Measurements from ENCODE around the gene PNPLA2.

The PNPLA2 gene

DNA sequence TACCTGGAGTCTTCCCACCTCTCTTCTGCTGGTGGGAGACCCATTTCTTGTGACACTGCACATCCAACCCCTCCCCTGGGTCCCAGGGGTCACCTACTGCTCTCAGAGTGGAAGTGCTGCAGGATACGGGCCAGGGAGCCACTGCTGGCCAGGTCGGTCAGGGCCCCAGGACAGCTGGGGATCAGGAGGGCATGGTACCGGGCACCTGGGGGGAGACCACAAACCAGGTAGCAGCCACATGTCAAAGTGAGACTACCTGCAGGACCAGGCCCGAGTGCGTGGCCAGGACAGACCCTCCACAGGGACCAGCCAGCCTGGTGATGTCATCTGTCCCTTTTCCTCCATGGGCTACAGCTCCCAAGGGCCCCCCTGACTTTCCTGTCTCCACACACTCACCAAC lies 45.3 kb upstream of the PNPLA2 start:
- Histone ChIP-seq H3K4me1 (ENCODE audit: insufficient read depth, insufficient read length) (peaks cover 37% of the 10 kb centered on the region), H3K4me3 (ENCODE audit: insufficient read length, low read depth) (no peak overlapping the region), H3K9me3 (ENCODE audit: insufficient read depth, low read length) (no peaks in the 10 kb centered on the region), H3K9ac (ENCODE audit: insufficient read length, low read depth) (peak overlapping the region; percentile 28), H3K36me3 (ENCODE audit: insufficient read depth, insufficient read length, low read length) (peaks cover 63% of the 10 kb centered on the region), H3K27me3 (ENCODE audit: insufficient read depth, insufficient read length) (no peaks in the 10 kb centered on the region)
- no peak for DNase-seq (ENCODE audit: low read depth, low spot score)
- no peak for TF ChIP-seq ZNF274 (IDR thresholded peaks at IDR 0.05; ENCODE audit: low read depth, low read length)
- no peak for TF ChIP-seq YY1 (IDR thresholded peaks at IDR 0.05; ENCODE audit: insufficient read depth, insufficient read length)
- TF ChIP-seq SUZ12 (IDR thresholded peaks at IDR 0.05; ENCODE audit: extremely low read depth, insufficient read depth, insufficient read length), result no peak

DNA sequence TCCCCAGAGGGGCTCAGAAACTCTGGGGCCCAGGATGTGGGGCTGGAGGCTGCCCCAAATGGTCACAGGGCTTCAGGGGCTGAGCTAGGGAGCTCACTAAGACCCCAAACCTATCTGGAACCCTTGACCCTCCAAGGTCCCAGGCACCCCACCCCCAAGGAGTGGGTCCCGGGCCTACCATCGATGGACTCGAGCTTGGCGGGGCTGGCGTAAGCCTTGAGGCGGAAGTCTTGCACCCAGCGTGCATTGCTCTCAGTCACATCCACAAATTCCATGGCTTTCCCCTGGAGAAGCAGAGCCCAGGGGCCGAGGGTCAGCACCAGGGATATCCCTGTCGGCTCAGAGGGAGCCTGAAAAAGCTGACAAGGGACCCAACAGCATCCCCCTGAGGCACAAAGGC lies 44.9 kb upstream of the PNPLA2 start:
- Histone ChIP-seq H3K9ac (ENCODE audit: insufficient read length, low read depth) (peak overlapping the region; percentile 28), H3K27me3 (ENCODE audit: insufficient read depth, insufficient read length) (no peaks in the 10 kb centered on the region), H3K4me1 (ENCODE audit: insufficient read depth, insufficient read length) (peaks cover 38% of the 10 kb centered on the region), H3K9me3 (ENCODE audit: insufficient read depth, low read length) (no peaks in the 10 kb centered on the region), H3K36me3 (ENCODE audit: insufficient read depth, insufficient read length, low read length) (peaks cover 67% of the 10 kb centered on the region), H3K4me3 (ENCODE audit: insufficient read length, low read depth) (no peak overlapping the region)
- no peak for DNase-seq (ENCODE audit: low read depth, low spot score)
- TF ChIP-seq ZNF274 (IDR thresholded peaks at IDR 0.05; ENCODE audit: low read depth, low read length), result no peak

GRCh38 chr11:774873-775592 lies 43.7 kb upstream of the PNPLA2 start:
- TF ChIP-seq ZNF274 (IDR thresholded peaks at IDR 0.05; ENCODE audit: low read depth, low read length) (no peak), YY1 (IDR thresholded peaks at IDR 0.05; ENCODE audit: insufficient read depth, insufficient read length) (no peak), SUZ12 (IDR thresholded peaks at IDR 0.05; ENCODE audit: extremely low read depth, insufficient read depth, insufficient read length) (no peak)
- Histone ChIP-seq H3K4me1 (ENCODE audit: insufficient read depth, insufficient read length) (peaks cover 50% of the 10 kb centered on the region), H3K9me3 (ENCODE audit: insufficient read depth, low read length) (no peaks in the 10 kb centered on the region), H3K4me3 (ENCODE audit: insufficient read length, low read depth) (peak overlapping the region; percentile 15), H3K9ac (ENCODE audit: insufficient read length, low read depth) (peak overlapping the region; percentile 56), H3K27me3 (ENCODE audit: insufficient read depth, insufficient read length) (no peaks in the 10 kb centered on the region), H3K36me3 (ENCODE audit: insufficient read depth, insufficient read length, low read length) (peaks cover 72% of the 10 kb centered on the region)
- no peak for DNase-seq (ENCODE audit: low read depth, low spot score)

DNA sequence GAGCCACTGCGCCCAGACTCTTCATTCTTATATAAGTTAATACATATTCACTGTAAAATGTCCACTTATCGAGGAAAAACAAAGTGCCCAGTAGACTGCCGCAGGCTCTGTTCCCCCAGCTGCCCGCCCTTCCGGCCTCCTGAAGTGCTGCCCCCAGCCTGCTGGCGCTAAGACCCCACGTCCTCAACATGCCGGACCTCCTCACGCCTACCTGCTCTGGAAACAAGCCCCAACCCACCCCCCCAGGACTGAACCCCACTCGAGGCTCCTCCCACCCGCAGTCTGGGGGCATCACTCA lies 42.5 kb upstream of the PNPLA2 start:
- H3K27me3 ChIP-seq (ENCODE audit: insufficient read depth, insufficient read length), result no peaks in the 10 kb centered on the region
- H3K9ac ChIP-seq (ENCODE audit: insufficient read length, low read depth), result peak overlapping the region; percentile 99
- TF ChIP-seq SUZ12 (IDR thresholded peaks at IDR 0.05; ENCODE audit: extremely low read depth, insufficient read depth, insufficient read length) (no peak), YY1 (IDR thresholded peaks at IDR 0.05; ENCODE audit: insufficient read depth, insufficient read length) (no peak), ZNF274 (IDR thresholded peaks at IDR 0.05; ENCODE audit: low read depth, low read length) (no peak)
- peaks cover 51% of the 10 kb centered on the region for H3K4me1 ChIP-seq (ENCODE audit: insufficient read depth, insufficient read length)
- peak overlapping the region; percentile 96 for H3K4me3 ChIP-seq (ENCODE audit: insufficient read length, low read depth)
- peaks cover 68% of the 10 kb centered on the region for H3K36me3 ChIP-seq (ENCODE audit: insufficient read depth, insufficient read length, low read length)
- DNase-seq (ENCODE audit: low read depth, low spot score), result no peak
- no peaks in the 10 kb centered on the region for H3K9me3 ChIP-seq (ENCODE audit: insufficient read depth, low read length)

GRCh38 chr11:776561-777287 lies 42.0 kb upstream of the PNPLA2 start:
- TF ChIP-seq ZNF274 (IDR thresholded peaks at IDR 0.05; ENCODE audit: low read depth, low read length), result no peak
- no peak for TF ChIP-seq SUZ12 (IDR thresholded peaks at IDR 0.05; ENCODE audit: extremely low read depth, insufficient read depth, insufficient read length)
- no peak for TF ChIP-seq YY1 (IDR thresholded peaks at IDR 0.05; ENCODE audit: insufficient read depth, insufficient read length)
- Histone ChIP-seq H3K27me3 (ENCODE audit: insufficient read depth, insufficient read length) (no peaks in the 10 kb centered on the region), H3K4me3 (ENCODE audit: insufficient read length, low read depth) (peak overlapping the region; percentile 96), H3K9ac (ENCODE audit: insufficient read length, low read depth) (peak overlapping the region; percentile 99), H3K36me3 (ENCODE audit: insufficient read depth, insufficient read length, low read length) (peaks cover 65% of the 10 kb centered on the region), H3K4me1 (ENCODE audit: insufficient read depth, insufficient read length) (peaks cover 50% of the 10 kb centered on the region), H3K9me3 (ENCODE audit: insufficient read depth, low read length) (no peaks in the 10 kb centered on the region)
- no peak for DNase-seq (ENCODE audit: low read depth, low spot score)

DNA sequence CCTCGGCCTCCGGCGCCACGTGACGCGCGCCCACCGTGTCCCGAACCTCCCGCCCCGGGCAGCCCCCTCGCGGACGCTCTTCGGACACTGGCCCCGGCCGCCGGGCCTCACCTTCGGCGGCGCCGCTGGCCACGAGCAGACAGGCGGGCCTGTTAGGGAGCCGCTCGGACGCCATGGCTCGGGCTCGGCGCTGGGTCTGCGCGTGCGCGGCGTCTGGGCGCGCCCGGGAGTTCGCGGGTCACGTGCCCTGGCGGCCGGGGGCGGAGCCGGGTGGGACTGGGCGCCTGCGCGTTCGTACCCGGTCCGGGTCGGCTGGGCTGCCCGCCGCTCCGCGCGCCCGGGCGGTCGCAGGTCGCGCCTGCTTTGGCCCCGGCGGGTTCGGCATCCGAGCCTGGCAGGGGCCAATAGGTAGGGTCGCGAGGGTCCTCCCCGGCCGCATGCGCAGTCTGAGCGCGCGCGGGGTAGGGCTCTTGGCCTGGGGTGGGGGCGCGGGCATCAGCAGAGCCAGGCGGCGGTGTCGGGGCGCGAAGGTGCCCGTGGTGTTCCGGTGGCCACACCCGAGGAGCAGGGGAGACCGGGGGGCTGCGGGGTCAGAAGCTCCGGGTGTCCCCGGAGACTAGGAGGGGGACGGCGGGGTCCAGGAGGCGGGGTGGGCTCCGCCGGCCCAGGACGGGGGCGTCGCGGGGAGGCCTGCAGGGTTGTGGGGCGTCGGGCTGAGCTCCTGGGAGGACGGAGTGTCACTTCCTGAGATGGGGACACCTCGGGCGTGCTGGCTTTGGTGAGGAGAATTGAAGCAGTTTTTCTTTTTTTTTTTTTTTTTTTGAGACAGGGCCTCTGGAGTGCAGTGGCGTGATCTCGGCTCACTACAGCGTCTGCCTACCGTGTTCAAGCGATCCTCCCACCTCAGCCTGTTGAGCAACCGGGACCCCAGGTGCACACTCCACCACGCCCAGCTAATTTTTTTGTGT lies 41.1 kb upstream of the PNPLA2 start, which contains the start of gene GATD1:
Gene GATD1 (minus strand): TSS at position 200 of the 968 bp plus-strand sequence. CDS start 25 bp downstream, at position 175.
- TF ChIP-seq YY1 (IDR thresholded peaks at IDR 0.05; ENCODE audit: insufficient read depth, insufficient read length) (no peak), SUZ12 (IDR thresholded peaks at IDR 0.05; ENCODE audit: extremely low read depth, insufficient read depth, insufficient read length) (no peak), ZNF274 (IDR thresholded peaks at IDR 0.05; ENCODE audit: low read depth, low read length) (no peak)
- peaks cover 65% of the 10 kb centered on the region for H3K36me3 ChIP-seq (ENCODE audit: insufficient read depth, insufficient read length, low read length)
- no peaks in the 10 kb centered on the region for H3K27me3 ChIP-seq (ENCODE audit: insufficient read depth, insufficient read length)
- no peaks in the 10 kb centered on the region for H3K9me3 ChIP-seq (ENCODE audit: insufficient read depth, low read length)
- DNase-seq (ENCODE audit: low read depth, low spot score), result peak; percentile 85
- peak within 1 kb of the TSS; percentile 96 for H3K4me3 ChIP-seq (ENCODE audit: insufficient read length, low read depth)
- H3K9ac ChIP-seq (ENCODE audit: insufficient read length, low read depth), result peak within 1 kb of the TSS; percentile 99
- peaks cover 50% of the 10 kb centered on the region for H3K4me1 ChIP-seq (ENCODE audit: insufficient read depth, insufficient read length)

Measured in NT2/D1 (cell line).